22Rv1 (cell line): ENCODE measurements around the gene PRRC2C.

Experiments used
- ZFX ChIP-seq: fragments of 450-650 bp; IDR thresholded peaks from 2 replicates; pipeline ENCODE4 v1.6.1; 2017; ENCODE audit warnings: antibody characterized with exemption, borderline replicate concordance
- TF ChIP-seq, protein P1 (sequence below): fragments of 450-650 bp; IDR thresholded peaks from 2 replicates; pipeline ENCODE4 v1.5.1; 2017; ENCODE audit warnings: mild to moderate bottlenecking

DNA sequence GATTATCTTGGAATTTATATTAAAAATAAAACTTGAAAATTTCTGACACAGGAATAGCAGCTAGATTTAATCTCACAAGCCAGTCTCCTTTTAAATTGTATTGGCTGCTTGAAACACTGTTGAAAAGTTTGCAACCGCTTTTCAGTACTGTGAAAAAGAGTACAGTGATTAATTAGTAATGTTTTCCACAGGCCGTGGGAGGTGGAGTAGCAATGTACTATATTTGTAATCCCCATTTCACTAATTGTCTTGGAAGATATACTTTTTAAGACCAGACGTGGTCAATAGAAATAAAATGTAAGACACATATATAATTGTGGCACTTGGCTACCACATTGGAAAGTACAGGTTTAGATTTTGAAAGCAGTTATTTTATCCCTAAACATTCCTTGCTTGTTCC is 95.9 kb downstream of the PRRC2C start:
- TF ChIP-seq ZFX = no peak
- TF ChIP-seq, protein P1, sequence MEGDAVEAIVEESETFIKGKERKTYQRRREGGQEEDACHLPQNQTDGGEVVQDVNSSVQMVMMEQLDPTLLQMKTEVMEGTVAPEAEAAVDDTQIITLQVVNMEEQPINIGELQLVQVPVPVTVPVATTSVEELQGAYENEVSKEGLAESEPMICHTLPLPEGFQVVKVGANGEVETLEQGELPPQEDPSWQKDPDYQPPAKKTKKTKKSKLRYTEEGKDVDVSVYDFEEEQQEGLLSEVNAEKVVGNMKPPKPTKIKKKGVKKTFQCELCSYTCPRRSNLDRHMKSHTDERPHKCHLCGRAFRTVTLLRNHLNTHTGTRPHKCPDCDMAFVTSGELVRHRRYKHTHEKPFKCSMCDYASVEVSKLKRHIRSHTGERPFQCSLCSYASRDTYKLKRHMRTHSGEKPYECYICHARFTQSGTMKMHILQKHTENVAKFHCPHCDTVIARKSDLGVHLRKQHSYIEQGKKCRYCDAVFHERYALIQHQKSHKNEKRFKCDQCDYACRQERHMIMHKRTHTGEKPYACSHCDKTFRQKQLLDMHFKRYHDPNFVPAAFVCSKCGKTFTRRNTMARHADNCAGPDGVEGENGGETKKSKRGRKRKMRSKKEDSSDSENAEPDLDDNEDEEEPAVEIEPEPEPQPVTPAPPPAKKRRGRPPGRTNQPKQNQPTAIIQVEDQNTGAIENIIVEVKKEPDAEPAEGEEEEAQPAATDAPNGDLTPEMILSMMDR = no peak
